K562 (cell line): ENCODE results near the gene NR3C2. TPM values are rescaled to one million over a fixed set of nuclear protein-coding genes. Genes with fewer than 3 reads are reported as not detected.

Experiments
- ATAC-seq: fragments of 200-7000 bp; cut with Tn5 transposase; 3 replicates; pipeline ENCODE4 v1.9.1; 2020; ENCODE audit warnings: moderate library complexity
- BruUV-seq: library from RNA; stranded (reverse); fragments of 400-500 nt; replicated peaks from 2 replicates; lab custom pipeline; 2021; lab: Mats Ljungman, UMichigan
- CTCF ChIA-PET: fragments of 300-600 bp; formaldehyde crosslinking; extraction: SDS; loops from one replicate; lab custom pipeline; 2021; ENCODE audit warnings: low intra/inter-chr PET ratio; lab: Yijun Ruan, JAX
- POLR2A ChIA-PET: fragments of 300-600, 350-650 bp; sonication (Branson Sonifier 250); formaldehyde crosslinking; extraction: SDS; loops from one replicate; lab custom pipeline; 2021; ENCODE audit warnings: antibody characterized with exemption, inconsistent platforms; lab: Yijun Ruan, JAX
- DNase-seq, 4 experiments: peaks; one replicate each; pipeline versions ENCODE4 v3.0.0 to v3.0.0-alpha.2; 2011 to 2018; ENCODE audit warnings: low spot score in 3 of 4, mixed read lengths in 3 of 4; ENCODE audit errors: extremely low read depth in 1 of 4
- FAIRE-seq: peaks from 2 replicates; lab custom pipeline; 2011; peaks lifted over from hg19 to GRCh38; lab: Jason Lieb, UNC
- H2AFZ ChIP-seq: 2 replicates; pipeline ENCODE4 v1.6.0; 2011; ENCODE audit warnings: low read depth, low read length, control low read depth, inconsistent platforms
- H3K27ac ChIP-seq: fragments of 200-600 bp; 3 replicates; pipeline ENCODE4 v1.8.0; 2011; ENCODE audit warnings: low read depth, mild to moderate bottlenecking, control low read depth, inconsistent platforms, low read length, moderate library complexity, mixed read lengths; ENCODE audit errors: extremely low read depth
- H3K27me3 ChIP-seq, 2 experiments: fragments of 300-600 bp in 1 of 2; 2 replicates in 1 of 2; 3 replicates in 1 of 2; pipeline versions ENCODE4 v1.6.0 to v1.8.0; 2011; ENCODE audit warnings: inconsistent platforms in 2 of 2, low read length in 2 of 2, mild to moderate bottlenecking in 1 of 2, mixed read lengths in 1 of 2, moderate library complexity in 1 of 2; ENCODE audit not compliant: control insufficient read depth in 2 of 2, insufficient read depth in 2 of 2
- H3K36me3 ChIP-seq: fragments of 300-600 bp; 3 replicates; pipeline ENCODE4 v1.8.0; 2011; ENCODE audit warnings: mild to moderate bottlenecking, low read length, inconsistent platforms; ENCODE audit not compliant: control insufficient read depth, insufficient read depth
- H3K4me1 ChIP-seq, 2 experiments: fragments of 200-600 bp in 1 of 2; replicated peaks in 1 of 2; 2 replicates in 1 of 2; 3 replicates in 1 of 2; pipeline versions ENCODE4 v1.5.1 to v1.8.0; 2011; ENCODE audit warnings: inconsistent platforms in 2 of 2, low read length in 2 of 2, mild to moderate bottlenecking in 1 of 2, mixed read lengths in 1 of 2, moderate library complexity in 1 of 2; ENCODE audit not compliant: control insufficient read depth in 2 of 2, insufficient read depth in 2 of 2
- H3K4me2 ChIP-seq: 2 replicates; pipeline ENCODE4 v1.6.1; 2011; ENCODE audit warnings: low read length, control low read depth, inconsistent platforms, mixed read lengths; ENCODE audit not compliant: insufficient read depth
- H3K4me3 ChIP-seq: fragments of 200-600 bp; sonication (generic), shearing (Covaris generic); 2 replicates; pipeline ENCODE4 v1.5.1; 2016; ENCODE audit warnings: control low read depth, inconsistent platforms
- H3K79me2 ChIP-seq: fragments of 200-600 bp; 3 replicates; pipeline ENCODE4 v1.8.0; 2011; ENCODE audit warnings: low read length, inconsistent platforms; ENCODE audit not compliant: control insufficient read depth, insufficient read depth
- H3K9ac ChIP-seq, 2 experiments: 2 replicates each; pipeline versions ENCODE4 v1.6.0 to v1.6.1; 2011; ENCODE audit warnings: low read depth in 2 of 2, low read length in 2 of 2, control low read depth in 1 of 2, inconsistent platforms in 1 of 2, mild to moderate bottlenecking in 1 of 2, mixed read lengths in 1 of 2; ENCODE audit not compliant: insufficient read depth in 1 of 2
- H3K9me1 ChIP-seq: one replicate; pipeline ENCODE4 v1.6.0; 2011; ENCODE audit warnings: inconsistent platforms, mild to moderate bottlenecking, low read length, moderate library complexity; ENCODE audit not compliant: control insufficient read depth, insufficient read depth
- H3K9me3 ChIP-seq: replicated peaks from 2 replicates; pipeline ENCODE4 v1.5.1; 2011; ENCODE audit warnings: low read depth, low read length, inconsistent platforms; ENCODE audit not compliant: control insufficient read depth, insufficient read depth
- H4K20me1 ChIP-seq: replicated peaks from 2 replicates; pipeline ENCODE4 v1.6.1; 2011; ENCODE audit warnings: low read length, inconsistent platforms, mixed read lengths; ENCODE audit not compliant: control insufficient read depth, insufficient read depth
- BRD9 ChIP-seq: fragments of 450-650 bp; IDR thresholded peaks from 2 replicates; pipeline ENCODE4 v1.6.1; 2018; ENCODE audit warnings: low read depth; ENCODE audit not compliant: partially characterized antibody
- CAMTA2 ChIP-seq: fragments of 250-450 bp; sonication (Bioruptor Pico); conservative IDR thresholded peaks from 2 replicates; pipeline ENCODE4 v1.5.1; 2022
- CBX2 ChIP-seq: fragments of 200-600 bp; sonication (generic); IDR thresholded peaks from one replicate; pipeline ENCODE4 v1.6.1; 2012; ENCODE audit warnings: mild to moderate bottlenecking, low read length, inconsistent platforms; ENCODE audit not compliant: insufficient read depth, poor library complexity, severe bottlenecking
- DACH1 ChIP-seq: fragments of 450-650 bp; IDR thresholded peaks from 2 replicates; pipeline ENCODE4 v1.6.1; 2018; ENCODE audit not compliant: partially characterized antibody
- FOXP1 ChIP-seq: sonication (generic); formaldehyde crosslinking; IDR thresholded peaks from 2 replicates; pipeline ENCODE4 v1.8.0; 2022; ENCODE audit warnings: mild to moderate bottlenecking, missing genetic modification reagents
- GTF2F1 ChIP-seq: IDR thresholded peaks from 2 replicates; pipeline ENCODE4 v1.6.1; 2011; ENCODE audit warnings: low read depth, low read length, improper control_type of control experiment
- HMG20B ChIP-seq: fragments of 250-450 bp; sonication (Bioruptor Pico); IDR thresholded peaks from 2 replicates; pipeline ENCODE4 v1.5.0; 2021; ENCODE audit warnings: mild to moderate bottlenecking
- IFI16 ChIP-seq: fragments of 250-450 bp; sonication (Bioruptor Pico); IDR thresholded peaks from 2 replicates; pipeline ENCODE4 v2.1.2; 2022; ENCODE audit warnings: mild to moderate bottlenecking, inconsistent platforms
- LEF1 ChIP-seq: fragments of 450-650 bp; IDR thresholded peaks from 2 replicates; pipeline ENCODE4 v1.6.1; 2016; ENCODE audit warnings: mild to moderate bottlenecking
- NR3C1 ChIP-seq: sonication (generic); formaldehyde crosslinking; IDR thresholded peaks from 2 replicates; pipeline ENCODE4 v1.8.1; 2022; ENCODE audit warnings: missing genetic modification reagents
- PATZ1 ChIP-seq: fragments of 250-450 bp; sonication (Bioruptor Pico); IDR thresholded peaks from 2 replicates; pipeline ENCODE4 v1.5.0; 2020; ENCODE audit warnings: mild to moderate bottlenecking, borderline replicate concordance
- PTRF ChIP-seq: fragments of 450-650 bp; IDR thresholded peaks from 2 replicates; pipeline ENCODE4 v1.6.1; 2016; ENCODE audit warnings: mild to moderate bottlenecking, missing genetic modification characterization, missing compliant biosample characterization
- PURB ChIP-seq: sonication (generic); formaldehyde crosslinking; IDR thresholded peaks from 2 replicates; pipeline ENCODE4 v1.9.0; 2021; ENCODE audit warnings: low read depth, mild to moderate bottlenecking, missing genetic modification reagents
- SIN3B ChIP-seq: fragments of 450-650 bp; IDR thresholded peaks from 2 replicates; pipeline ENCODE4 v1.6.1; 2017; ENCODE audit warnings: low read depth, mild to moderate bottlenecking, moderate library complexity
- SMARCE1 ChIP-seq: fragments of 450-650 bp; IDR thresholded peaks from 2 replicates; pipeline ENCODE4 v1.7.1; 2016; ENCODE audit warnings: mild to moderate bottlenecking
- SNIP1 ChIP-seq: fragments of 450-650 bp; IDR thresholded peaks from 2 replicates; pipeline ENCODE4 v1.7.1; 2017; ENCODE audit warnings: low read depth, mild to moderate bottlenecking
- SP1 ChIP-seq: sonication (generic); formaldehyde crosslinking; IDR thresholded peaks from 2 replicates; pipeline ENCODE4 v1.8.1; 2022; ENCODE audit warnings: mild to moderate bottlenecking, missing genetic modification reagents
- TCFL5 ChIP-seq: fragments of 250-450 bp; sonication (Bioruptor Pico); conservative IDR thresholded peaks from 2 replicates; pipeline ENCODE4 v1.6.1; 2021; ENCODE audit warnings: mild to moderate bottlenecking, moderate library complexity, matching md5 sums
- ZNF282 ChIP-seq: sonication (generic); formaldehyde crosslinking; IDR thresholded peaks from 2 replicates; pipeline ENCODE4 v1.8.1; 2023; ENCODE audit warnings: missing genetic modification reagents
- WGBS: fragments of 100-300 bp; shearing (Covaris generic); methylation state at CpG from one replicate; pipeline ENCODE4 v1.1.6; 2016; ENCODE audit warnings: low coverage, mixed read lengths; ENCODE audit not compliant: insufficient coverage; ENCODE audit errors: missing lambda C conversion rate; 5-methylcytosine and 5-hydroxymethylcytosine counted together
- in situ Hi-C: fragments of 300-500 bp; cut with MboI; formaldehyde crosslinking; loops from 4 replicates; pipeline ENCODE4 v1.15.0; 2018; ENCODE audit warnings: inconsistent platforms, mixed read lengths
- intact Hi-C: fragments of 100-400 bp; cut with micrococcal nuclease; formaldehyde crosslinking; loops from 2 replicates; pipeline ENCODE4 v1.14.2; 2022
- polyA plus RNA-seq, 8 experiments: library from polyadenylated mRNA; depleted of rRNA in 4 of 8; stranded (reverse) in 5 of 8; unstranded in 3 of 8; fragments of >200 nt; fragmentation: Nextera tagmentation in 2 of 8; fragmentation: Illumina TruSeq in 1 of 8; extraction: Ambion mirVana in 2 of 8; extraction: Trizol in 1 of 8; gene quantifications; 2 replicates each; pipeline versions ENCODE4 v1.2.1 to v1.2.3, GENCODE V29; 2011 to 2014; ENCODE audit warnings: inconsistent platforms in 1 of 8, missing spikeins in 1 of 8
- total RNA-seq, 7 experiments: library from RNA; depleted of rRNA in 6 of 7; stranded (reverse); fragments of >200 nt in 6 of 7; fragmentation: Illumina TruSeq in 2 of 7; extraction: Trizol in 2 of 7; gene quantifications; 2 replicates each; pipeline versions ENCODE4 v1.2.1 to v1.2.3, GENCODE V29; 2011 to 2021; ENCODE audit warnings: low replicate concordance in 1 of 7
- TF ChIP-seq, protein P1 (sequence below), 2 experiments: fragments of 450-650 bp in 1 of 2; IDR thresholded peaks; 2 replicates each; pipeline ENCODE4 v1.6.1; 2011 to 2017; ENCODE audit warnings: low read depth in 2 of 2, antibody characterized with exemption in 1 of 2, borderline replicate concordance in 1 of 2, low read length in 1 of 2, mild to moderate bottlenecking in 1 of 2, mixed read lengths in 1 of 2; ENCODE audit not compliant: control insufficient read depth in 1 of 2

NR3C2 gene
- total and polyA plus RNA-seq, 9 of the 15 experiments (the other 6 are each of a cell fraction or from before 2014, with no cell fraction given), result 0.01 to 0.28 (median 0.16) TPM; not detected in 2

- H4K20me1 ChIP-seq, result no peaks in the 10 kb centered on the region
- H3K27me3 ChIP-seq, result 0 out of 5 replicates have a peak, but pooled peaks cover 0 to 6% of the 10 kb centered on the region in 2 experiments
- DNase-seq, result no peak
- no peaks in the 10 kb centered on the region for H3K9me3 ChIP-seq
- H3K9ac ChIP-seq, result no peak overlapping the region
- H3K79me2 ChIP-seq, result no peaks in the 10 kb centered on the region
- ChIA-PET CTCF (no interaction called here), POLR2A (no interaction called here)
- intact Hi-C loops (no loop called here), in situ Hi-C loops (no loop called here)
- FAIRE-seq, result no peak
- 0% methylated on average over 2 of the region's 2 CpGs for WGBS
- no peak overlapping the region for H3K4me2 ChIP-seq
- H3K4me1 ChIP-seq, result no peaks in the 10 kb centered on the region
- H3K4me3 ChIP-seq, result no peak overlapping the region
- no peak overlapping the region for H2AFZ ChIP-seq
- ATAC-seq, result no peak
- no peaks in the 10 kb centered on the region for H3K36me3 ChIP-seq
- BruUV-seq, result no TSS peak
- H3K27ac ChIP-seq, result no peak overlapping the region
- H3K9me1 ChIP-seq, result no peaks in the 10 kb centered on the region
- TF ChIP-seq SP1 (CRISPR knock-in tag) (no peak), PURB (no peak), SMARCE1 (no peak), GTF2F1 (no peak), HMG20B (CRISPR knock-in tag) (no peak), TCFL5 (no peak), FOXP1 (CRISPR knock-in tag) (no peak), PATZ1 (CRISPR knock-in tag) (no peak), CAMTA2 (CRISPR knock-in tag) (no peak), SNIP1 (no peak), IFI16 (CRISPR knock-in tag) (no peak), LEF1 (no peak), CBX2 (no peak), ZNF282 (CRISPR knock-in tag) (no peak), SIN3B (no peak), NR3C1 (no peak), PTRF (no peak), DACH1 (no peak), BRD9 (no peak)
- TF ChIP-seq, protein P1, sequence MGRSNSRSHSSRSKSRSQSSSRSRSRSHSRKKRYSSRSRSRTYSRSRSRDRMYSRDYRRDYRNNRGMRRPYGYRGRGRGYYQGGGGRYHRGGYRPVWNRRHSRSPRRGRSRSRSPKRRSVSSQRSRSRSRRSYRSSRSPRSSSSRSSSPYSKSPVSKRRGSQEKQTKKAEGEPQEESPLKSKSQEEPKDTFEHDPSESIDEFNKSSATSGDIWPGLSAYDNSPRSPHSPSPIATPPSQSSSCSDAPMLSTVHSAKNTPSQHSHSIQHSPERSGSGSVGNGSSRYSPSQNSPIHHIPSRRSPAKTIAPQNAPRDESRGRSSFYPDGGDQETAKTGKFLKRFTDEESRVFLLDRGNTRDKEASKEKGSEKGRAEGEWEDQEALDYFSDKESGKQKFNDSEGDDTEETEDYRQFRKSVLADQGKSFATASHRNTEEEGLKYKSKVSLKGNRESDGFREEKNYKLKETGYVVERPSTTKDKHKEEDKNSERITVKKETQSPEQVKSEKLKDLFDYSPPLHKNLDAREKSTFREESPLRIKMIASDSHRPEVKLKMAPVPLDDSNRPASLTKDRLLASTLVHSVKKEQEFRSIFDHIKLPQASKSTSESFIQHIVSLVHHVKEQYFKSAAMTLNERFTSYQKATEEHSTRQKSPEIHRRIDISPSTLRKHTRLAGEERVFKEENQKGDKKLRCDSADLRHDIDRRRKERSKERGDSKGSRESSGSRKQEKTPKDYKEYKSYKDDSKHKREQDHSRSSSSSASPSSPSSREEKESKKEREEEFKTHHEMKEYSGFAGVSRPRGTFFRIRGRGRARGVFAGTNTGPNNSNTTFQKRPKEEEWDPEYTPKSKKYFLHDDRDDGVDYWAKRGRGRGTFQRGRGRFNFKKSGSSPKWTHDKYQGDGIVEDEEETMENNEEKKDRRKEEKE (IDR thresholded peaks at IDR 0.05; ENCODE audit: borderline replicate concordance in 1 of 2, control insufficient read depth in 1 of 2, low read depth in 2 of 2, low read length in 1 of 2), result no peak
Measured at GRCh38 chr4:148078061-148078460, 364.2 kb downstream of the NR3C2 start.
